GM12878 (cell line): ENCODE results near the gene CRYBA2. TPM values are rescaled to one million over a fixed set of nuclear protein-coding genes. Genes with fewer than 3 reads are reported as not detected.

ENCODE experiments used
- ATAC-seq: fragments of 200-7000 bp; cut with Tn5 transposase; 3 replicates; pipeline ENCODE4 v1.9.1; 2020; ENCODE audit warnings: mild to moderate bottlenecking, moderate library complexity
- BruUV-seq: library from RNA; stranded (reverse); fragments of 400-500 nt; replicated peaks from 2 replicates; lab custom pipeline; 2021; lab: Mats Ljungman, UMichigan
- CTCF ChIA-PET: fragments of 300-600 bp; sonication (Branson Sonifier 250); formaldehyde crosslinking; extraction: SDS; loops from one replicate; lab custom pipeline; 2021; ENCODE audit warnings: inconsistent platforms; lab: Yijun Ruan, JAX
- POLR2A ChIA-PET: fragments of 350-600 bp; formaldehyde crosslinking; extraction: SDS; loops from one replicate; lab custom pipeline; 2021; ENCODE audit warnings: inconsistent platforms; lab: Charles Lee
- RAD21 ChIA-PET: fragments of 300-600 bp; sonication (Branson Sonifier 250); formaldehyde crosslinking; loops from one replicate; lab custom pipeline; 2023; ENCODE audit warnings: antibody characterized with exemption; ENCODE audit not compliant: unreplicated experiment; lab: Charles Lee
- SMC1A ChIA-PET: fragments of 300-600 bp; sonication (Branson Sonifier 250); formaldehyde crosslinking; loops from one replicate; lab custom pipeline; 2023; ENCODE audit not compliant: unreplicated experiment, uncharacterized antibody; lab: Charles Lee
- DNase-seq: peaks from one replicate; pipeline ENCODE4 v3.0.0-alpha.2; 2011; ENCODE audit warnings: low read depth, low spot score
- FAIRE-seq: peaks from 3 replicates; lab custom pipeline; 2011; peaks lifted over from hg19 to GRCh38; lab: Jason Lieb, UNC
- H2AFZ ChIP-seq: 2 replicates; pipeline ENCODE4 v1.6.0; 2011; ENCODE audit warnings: low read depth, low read length, control low read depth; ENCODE audit not compliant: control insufficient read depth
- H3K27ac ChIP-seq: 2 replicates; pipeline ENCODE4 v1.5.1; 2011; ENCODE audit warnings: control low read depth; ENCODE audit not compliant: control insufficient read depth, insufficient read depth
- H3K27me3 ChIP-seq, 2 experiments: replicated peaks in 1 of 2; 2 replicates each; pipeline versions ENCODE4 v1.6.0 to v1.6.1; 2011; ENCODE audit warnings: low read length in 1 of 2; ENCODE audit not compliant: control insufficient read depth in 2 of 2, insufficient read depth in 2 of 2
- H3K36me3 ChIP-seq, 2 experiments: 2 replicates each; pipeline ENCODE4 v1.5.1; 2011; ENCODE audit warnings: low read length in 1 of 2; ENCODE audit not compliant: control insufficient read depth in 2 of 2, insufficient read depth in 2 of 2
- H3K4me1 ChIP-seq: 2 replicates; pipeline ENCODE4 v1.6.1; 2011; ENCODE audit warnings: mild to moderate bottlenecking, low read length, moderate library complexity, mixed read lengths; ENCODE audit not compliant: control insufficient read depth, insufficient read depth
- H3K4me2 ChIP-seq: 2 replicates; pipeline ENCODE4 v1.6.0; 2011; ENCODE audit warnings: control low read depth; ENCODE audit not compliant: control insufficient read depth, insufficient read depth
- H3K4me3 ChIP-seq: fragments of 200-600 bp; sonication (generic); 2 replicates; pipeline ENCODE4 v1.5.1; 2016
- H3K79me2 ChIP-seq: 2 replicates; pipeline ENCODE4 v1.6.0; 2011; ENCODE audit warnings: low read length; ENCODE audit not compliant: control insufficient read depth, insufficient read depth
- H3K9ac ChIP-seq: 2 replicates; pipeline ENCODE4 v1.8.0; 2011; ENCODE audit warnings: low read length, control low read depth, mixed read lengths; ENCODE audit not compliant: control insufficient read depth, insufficient read depth
- H3K9me3 ChIP-seq: replicated peaks from 3 replicates; pipeline ENCODE4 v1.5.1; 2011; ENCODE audit warnings: mild to moderate bottlenecking, low read length; ENCODE audit not compliant: control insufficient read depth, insufficient read depth
- H4K20me1 ChIP-seq: 2 replicates; pipeline ENCODE4 v1.6.0; 2011; ENCODE audit not compliant: control insufficient read depth, insufficient read depth
- HCFC1 ChIP-seq: fragments of 150-350 bp; IDR thresholded peaks from 2 replicates; pipeline ENCODE4 v1.6.1; 2014; ENCODE audit warnings: low read length
- IKZF2 ChIP-seq, 2 experiments: fragments of 450-650 bp; IDR thresholded peaks; 2 replicates each; pipeline ENCODE4 v1.6.1; 2017; ENCODE audit warnings: mild to moderate bottlenecking in 2 of 2, moderate library complexity in 2 of 2
- KAT2A ChIP-seq: conservative IDR thresholded peaks from 2 replicates; pipeline ENCODE4 v1.6.1; 2011; ENCODE audit warnings: low read depth, low read length; ENCODE audit not compliant: control insufficient read depth
- POLR2AphosphoS2 ChIP-seq: IDR thresholded peaks from 2 replicates; pipeline ENCODE4 v1.6.1; 2011; ENCODE audit warnings: low read depth, mild to moderate bottlenecking, low read length, improper control_type of control experiment, moderate library complexity
- POLR2AphosphoS5 ChIP-seq: IDR thresholded peaks from 2 replicates; pipeline ENCODE4 v1.6.1; 2011; ENCODE audit warnings: mild to moderate bottlenecking, low read length, inconsistent platforms
- SMC3 ChIP-seq: IDR thresholded peaks from 2 replicates; pipeline ENCODE4 v1.6.1; 2011; ENCODE audit warnings: low read length, improper control_type of control experiment, borderline replicate concordance
- SUPT20H ChIP-seq: IDR thresholded peaks from 2 replicates; pipeline ENCODE4 v1.6.1; 2011; ENCODE audit warnings: low read depth, mild to moderate bottlenecking, low read length, moderate library complexity, borderline replicate concordance; ENCODE audit not compliant: control insufficient read depth
- SUZ12 ChIP-seq: fragments of 200-600 bp; sonication (generic); IDR thresholded peaks from one replicate; pipeline ENCODE4 v1.6.1; 2018; ENCODE audit warnings: antibody characterized with exemption, mild to moderate bottlenecking; ENCODE audit not compliant: unreplicated experiment
- ZBTB33 ChIP-seq: fragments of 450-650 bp; IDR thresholded peaks from 2 replicates; pipeline ENCODE4 v1.6.1; 2017; ENCODE audit warnings: mild to moderate bottlenecking
- ZBTB40 ChIP-seq: fragments of 450-650 bp; IDR thresholded peaks from 2 replicates; pipeline ENCODE4 v1.6.1; 2016; ENCODE audit warnings: mild to moderate bottlenecking, moderate library complexity, borderline replicate concordance
- ZNF207 ChIP-seq: fragments of 450-650 bp; IDR thresholded peaks from 2 replicates; pipeline ENCODE4 v1.6.1; 2014; ENCODE audit warnings: antibody characterized with exemption, mild to moderate bottlenecking, borderline replicate concordance
- ZNF592 ChIP-seq: fragments of 450-650 bp; IDR thresholded peaks from 2 replicates; pipeline ENCODE4 v1.6.1; 2017; ENCODE audit warnings: mild to moderate bottlenecking, moderate library complexity
- ZZZ3 ChIP-seq: IDR thresholded peaks from 2 replicates; pipeline ENCODE4 v1.6.1; 2011; ENCODE audit warnings: low read depth; ENCODE audit not compliant: control insufficient read depth, insufficient read length
- WGBS: methylation state at CpG from one replicate; pipeline ENCODE4 v1.1.6; 2016; ENCODE audit warnings: low lambda C conversion rate; ENCODE audit not compliant: insufficient replicate concordance, insufficient coverage; ENCODE audit errors: missing lambda C conversion rate; 5-methylcytosine and 5-hydroxymethylcytosine counted together
- in situ Hi-C: fragments of 300-500 bp; cut with MboI; formaldehyde crosslinking; loops from 9 replicates; pipeline ENCODE4 v1.14.3; 2018; ENCODE audit warnings: mixed read lengths
- intact Hi-C: fragments of 100-400 bp; cut with micrococcal nuclease; formaldehyde crosslinking; loops from one replicate; pipeline ENCODE4 v1.14.2; 2022; ENCODE audit not compliant: unreplicated experiment
- polyA plus RNA-seq, 11 experiments: library from polyadenylated mRNA; depleted of rRNA in 4 of 11; unstranded in 6 of 11; stranded (reverse) in 5 of 11; fragments of >200 nt; fragmentation: Nextera tagmentation in 4 of 11; fragmentation: Illumina TruSeq in 1 of 11; extraction: Ambion mirVana in 4 of 11; extraction: Trizol in 1 of 11; gene quantifications; 1 replicate in 1 of 11; 2 replicates in 10 of 11; pipeline versions ENCODE4 v1.2.1 to v1.2.3, GENCODE V29; 2011 to 2016; ENCODE audit warnings: inconsistent platforms in 2 of 11, missing spikeins in 2 of 11, low read depth in 1 of 11
- total RNA-seq, 4 experiments: library from RNA; depleted of rRNA in 3 of 4; stranded (reverse); fragments of >200 nt in 3 of 4; fragmentation: Illumina TruSeq in 1 of 4; extraction: Trizol in 1 of 4; gene quantifications; 2 replicates each; pipeline versions ENCODE4 v1.2.1 to v1.2.3, GENCODE V29; 2013 to 2021

CRYBA2 gene
- total and polyA plus RNA-seq, 10 of the 15 experiments (the other 5 are each of a cell fraction or from before 2014, with no cell fraction given) = not detected

GRCh38 chr2:219024059-219024458 is 30.8 kb upstream of the CRYBA2 start (continued):
- TF ChIP-seq ZBTB33 = no peak

- no peak for DNase-seq
- Histone ChIP-seq H2AFZ (no peak overlapping the region), H3K9me3 (no peaks in the 10 kb centered on the region), H3K4me1 (no peaks in the 10 kb centered on the region), H3K27me3 (peaks cover 2 to 3% of the 10 kb centered on the region in 2 experiments; a peak in 2 of 4 replicates), H4K20me1 (no peaks in the 10 kb centered on the region), H3K4me2 (no peak overlapping the region), H3K4me3 (no peak overlapping the region), H3K27ac (no peak overlapping the region), H3K9ac (no peak overlapping the region), H3K79me2 (no peaks in the 10 kb centered on the region), H3K36me3 (no peaks in the 10 kb centered on the region)
- ChIA-PET POLR2A (no interaction called here), SMC1A (no interaction called here), CTCF (no interaction called here), RAD21 (no interaction called here)
- FAIRE-seq = no peak
- no peak for ATAC-seq
- WGBS = 36% methylated on average over 12 of the region's 12 CpGs
- BruUV-seq = no TSS peak
- intact Hi-C loops (no loop called here), in situ Hi-C loops (no loop called here)
- TF ChIP-seq ZNF207 (no peak), IKZF2 (IDR thresholded peaks at IDR 0.05) (no peak), POLR2AphosphoS2 (no peak), SUZ12 (no peak), KAT2A (no peak), ZBTB40 (no peak), ZNF592 (no peak), ZZZ3 (no peak), HCFC1 (no peak), SMC3 (no peak), POLR2AphosphoS5 (no peak), SUPT20H (no peak)
Measured at GRCh38 chr2:219023045-219023605, 29.9 kb upstream of the CRYBA2 start.
